Mesothelial cell of epicardium (in vitro differentiated cells): ENCODE data around the gene KLHL26. TPM values are rescaled to one million over a fixed set of nuclear protein-coding genes. Genes with fewer than 3 reads are reported as not detected.

Experiments
- DNase-seq, 2 experiments: peaks; one replicate each; pipeline ENCODE4 v3.0.0; 2021; ENCODE audit warnings: low spot score in 2 of 2; ENCODE audit not compliant: unreplicated experiment in 2 of 2
- H3K27ac Mint-ChIP-seq: 2 replicates; pipeline ENCODE4 v1.8.0; 2021; ENCODE audit warnings: mixed read lengths
- H3K27me3 Mint-ChIP-seq: 2 replicates; pipeline ENCODE4 v1.8.0; 2021; ENCODE audit warnings: low read depth, mixed read lengths
- H3K36me3 Mint-ChIP-seq: 2 replicates; pipeline ENCODE4 v1.8.0; 2021; ENCODE audit warnings: mixed read lengths
- H3K4me1 Mint-ChIP-seq: 2 replicates; pipeline ENCODE4 v1.8.0; 2021; ENCODE audit warnings: mixed read lengths
- H3K4me3 Mint-ChIP-seq: 2 replicates; pipeline ENCODE4 v1.8.0; 2021; ENCODE audit warnings: mild to moderate bottlenecking, moderate library complexity, mixed read lengths
- H3K9me3 Mint-ChIP-seq: 2 replicates; pipeline ENCODE4 v1.8.0; 2021; ENCODE audit warnings: mixed read lengths
- total RNA-seq: library from RNA; stranded (reverse); gene quantifications from 3 replicates; pipeline ENCODE4 v1.2.1, GENCODE V29; 2021
- TF ChIP-seq, protein P1 (sequence below): fragments of 200-600 bp; sonication (generic); IDR thresholded peaks from one replicate; pipeline ENCODE4 v1.5.0; 2021; ENCODE audit warnings: antibody characterized with exemption; ENCODE audit not compliant: unreplicated experiment

KLHL26 gene
- total RNA-seq, 1 donor from 2014 or later = 12.0 TPM

DNA sequence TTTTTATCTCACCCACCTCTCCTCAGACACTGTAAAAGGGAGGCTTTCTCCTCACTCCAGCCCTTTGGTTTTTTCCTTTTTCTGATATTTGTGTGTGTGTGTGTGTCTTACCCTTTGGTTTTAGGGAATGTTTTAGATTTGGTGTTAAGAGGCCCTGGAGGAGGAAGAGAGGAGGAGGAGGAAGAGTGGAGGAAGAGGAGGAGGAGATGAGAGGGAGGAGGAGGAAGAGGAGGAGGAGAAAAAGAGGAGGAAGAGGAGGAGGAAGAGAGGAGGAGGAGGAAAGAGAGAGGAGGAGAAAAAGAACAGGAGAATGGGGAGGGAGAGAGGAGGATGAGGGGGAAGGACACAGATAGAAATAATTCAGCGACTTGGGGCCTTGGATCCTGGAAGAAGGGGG, 10.5 kb downstream of the KLHL26 start:
- TF ChIP-seq, protein P1, sequence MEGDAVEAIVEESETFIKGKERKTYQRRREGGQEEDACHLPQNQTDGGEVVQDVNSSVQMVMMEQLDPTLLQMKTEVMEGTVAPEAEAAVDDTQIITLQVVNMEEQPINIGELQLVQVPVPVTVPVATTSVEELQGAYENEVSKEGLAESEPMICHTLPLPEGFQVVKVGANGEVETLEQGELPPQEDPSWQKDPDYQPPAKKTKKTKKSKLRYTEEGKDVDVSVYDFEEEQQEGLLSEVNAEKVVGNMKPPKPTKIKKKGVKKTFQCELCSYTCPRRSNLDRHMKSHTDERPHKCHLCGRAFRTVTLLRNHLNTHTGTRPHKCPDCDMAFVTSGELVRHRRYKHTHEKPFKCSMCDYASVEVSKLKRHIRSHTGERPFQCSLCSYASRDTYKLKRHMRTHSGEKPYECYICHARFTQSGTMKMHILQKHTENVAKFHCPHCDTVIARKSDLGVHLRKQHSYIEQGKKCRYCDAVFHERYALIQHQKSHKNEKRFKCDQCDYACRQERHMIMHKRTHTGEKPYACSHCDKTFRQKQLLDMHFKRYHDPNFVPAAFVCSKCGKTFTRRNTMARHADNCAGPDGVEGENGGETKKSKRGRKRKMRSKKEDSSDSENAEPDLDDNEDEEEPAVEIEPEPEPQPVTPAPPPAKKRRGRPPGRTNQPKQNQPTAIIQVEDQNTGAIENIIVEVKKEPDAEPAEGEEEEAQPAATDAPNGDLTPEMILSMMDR = no peak
- H3K27me3 Mint-ChIP-seq = no peaks in the 10 kb centered on the region
- no peak for DNase-seq
- no peak overlapping the region for H3K27ac Mint-ChIP-seq
- no peaks in the 10 kb centered on the region for H3K36me3 Mint-ChIP-seq
- H3K4me1 Mint-ChIP-seq = peaks cover 28% of the 10 kb centered on the region
- H3K9me3 Mint-ChIP-seq = peaks cover 7% of the 10 kb centered on the region
- H3K4me3 Mint-ChIP-seq = no peak overlapping the region

DNA sequence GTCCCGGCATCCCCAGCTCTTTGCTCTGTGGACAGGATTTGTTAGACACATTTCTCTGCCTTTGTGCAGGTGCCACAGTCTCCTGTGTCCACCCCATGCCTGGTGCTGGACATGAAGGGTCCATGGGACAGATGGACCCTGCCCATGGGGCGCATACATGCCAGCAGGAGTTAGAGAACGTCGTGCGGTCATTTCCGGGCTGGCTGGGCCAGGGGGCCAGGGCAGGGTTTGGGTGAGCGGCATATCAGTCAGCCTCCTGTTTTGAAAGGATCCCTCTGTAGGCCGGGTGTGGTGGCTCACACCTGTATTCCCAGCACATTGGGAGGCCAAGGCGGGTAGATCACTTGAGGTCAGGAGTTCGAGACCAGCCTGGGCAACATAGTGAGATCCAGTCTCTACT, 11.0 kb downstream of the KLHL26 start:
- no peak for DNase-seq
- H3K4me3 Mint-ChIP-seq = no peak overlapping the region
- no peak overlapping the region for H3K27ac Mint-ChIP-seq
- no peaks in the 10 kb centered on the region for H3K36me3 Mint-ChIP-seq
- no peaks in the 10 kb centered on the region for H3K27me3 Mint-ChIP-seq
- peaks cover 28% of the 10 kb centered on the region for H3K4me1 Mint-ChIP-seq
- peaks cover 7% of the 10 kb centered on the region for H3K9me3 Mint-ChIP-seq
- TF ChIP-seq, protein P1 = no peak

DNA sequence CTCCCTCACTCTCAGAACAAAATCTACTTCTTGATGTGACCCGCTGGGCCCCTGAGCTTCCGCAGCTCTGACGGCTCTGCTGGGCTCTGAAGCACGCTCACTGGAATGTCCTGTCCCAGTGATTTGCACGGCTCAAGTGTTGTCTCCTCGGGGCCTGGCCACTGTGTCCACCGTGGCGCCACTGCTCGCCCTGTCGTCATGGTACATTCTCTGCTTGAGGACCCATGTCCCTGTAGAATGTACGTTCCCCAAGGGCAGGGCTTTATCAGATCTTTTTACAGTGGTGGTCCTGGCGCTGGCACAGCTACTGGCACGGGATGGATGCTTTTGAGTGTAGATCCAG, 12.1 kb downstream of the KLHL26 start:
- Mint-ChIP-seq H3K36me3 (no peaks in the 10 kb centered on the region), H3K4me1 (peaks cover 28% of the 10 kb centered on the region), H3K27ac (no peak overlapping the region), H3K9me3 (peaks cover 4% of the 10 kb centered on the region), H3K4me3 (no peak overlapping the region), H3K27me3 (no peaks in the 10 kb centered on the region)
- DNase-seq = no peak
- TF ChIP-seq, protein P1 = no peak

DNA sequence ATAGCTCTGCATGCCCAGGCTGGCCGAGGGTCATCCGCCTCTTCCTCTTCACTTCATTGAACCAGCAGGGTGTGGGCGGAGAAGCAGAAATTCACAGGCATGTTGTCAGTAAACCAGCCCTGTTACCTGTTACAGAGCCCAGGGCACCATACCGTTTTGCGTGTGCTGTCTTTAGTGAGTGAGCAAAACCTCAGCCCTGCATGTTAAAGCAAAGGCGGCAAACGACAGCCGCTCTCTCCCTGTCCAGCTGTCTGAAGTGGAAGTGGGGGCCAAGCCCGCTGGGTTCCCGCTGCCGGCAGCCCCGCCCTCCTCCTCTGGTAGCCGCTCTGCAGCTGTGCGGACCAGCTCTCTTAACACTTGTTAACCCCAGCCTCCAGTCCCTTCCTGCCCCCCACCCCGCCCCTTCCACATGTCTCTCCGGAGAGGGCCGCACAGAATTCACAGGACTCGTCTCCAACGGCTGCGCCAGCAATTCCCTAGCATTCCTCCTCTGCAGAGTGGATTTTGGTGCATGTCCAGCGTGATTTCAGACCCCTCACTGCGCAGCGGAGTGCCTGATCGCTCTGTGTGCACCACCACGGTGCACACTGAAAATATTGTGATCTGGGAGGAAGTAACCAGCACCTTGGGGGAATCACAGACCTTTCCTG, 12.7 kb downstream of the KLHL26 start:
- Mint-ChIP-seq H3K4me1 (peaks cover 28% of the 10 kb centered on the region), H3K36me3 (no peaks in the 10 kb centered on the region), H3K27ac (peak overlapping the region; percentile 61), H3K4me3 (peak overlapping the region; percentile 22), H3K27me3 (no peaks in the 10 kb centered on the region), H3K9me3 (no peaks in the 10 kb centered on the region)
- TF ChIP-seq, protein P1 = no peak
- DNase-seq = no peak

- Mint-ChIP-seq H3K27ac (no peak overlapping the region), H3K4me3 (no peak overlapping the region), H3K27me3 (no peaks in the 10 kb centered on the region)
Measured at GRCh38 chr19:18650021-18650390, 13.2 kb downstream of the KLHL26 start.

More at GRCh38 chr19:18650021-18650390, 13.2 kb downstream of the KLHL26 start:
- Mint-ChIP-seq H3K36me3 (no peaks in the 10 kb centered on the region), H3K9me3 (no peaks in the 10 kb centered on the region), H3K4me1 (peaks cover 28% of the 10 kb centered on the region)
- TF ChIP-seq, protein P1 = no peak
- DNase-seq = no peak
